GM19193 (cell line): ENCODE results near the gene IFNL2.

Experiments
- POLR2A ChIP-seq: IDR thresholded peaks from 4 replicates; pipeline ENCODE4 v1.6.1; 2011; ENCODE audit not compliant: insufficient read depth, insufficient read length; ENCODE audit errors: extremely low read depth

The IFNL2 gene

GRCh38 chr19:39248806-39249205 lies 19.4 kb upstream of the IFNL2 start, which contains the start of gene IFNL4:
IFNL4 (minus strand) TSS chr19:39248856.
- no peak for TF ChIP-seq POLR2A

- TF ChIP-seq POLR2A: no peak
Observed at GRCh38 chr19:39251081-39251480, 17.1 kb upstream of the IFNL2 start.

GRCh38 chr19:39251846-39252245 lies 16.4 kb upstream of the IFNL2 start:
- no peak for TF ChIP-seq POLR2A

- TF ChIP-seq POLR2A: no peak
Observed at GRCh38 chr19:39252458-39252857, 15.7 kb upstream of the IFNL2 start.

GRCh38 chr19:39253374-39254149 lies 14.6 kb upstream of the IFNL2 start:
- no peak for TF ChIP-seq POLR2A

GRCh38 chr19:39254531-39255345 lies 13.5 kb upstream of the IFNL2 start:
- no peak for TF ChIP-seq POLR2A

GRCh38 chr19:39257227-39257626 lies 11.0 kb upstream of the IFNL2 start:
- TF ChIP-seq POLR2A: no peak

GRCh38 chr19:39261704-39262103 lies 6.5 kb upstream of the IFNL2 start:
- no peak for TF ChIP-seq POLR2A

GRCh38 chr19:39262496-39262895 lies 5.7 kb upstream of the IFNL2 start:
- TF ChIP-seq POLR2A: no peak

GRCh38 chr19:39263912-39264305 lies 4.3 kb upstream of the IFNL2 start:
- no peak for TF ChIP-seq POLR2A

- no peak for TF ChIP-seq POLR2A
Observed at GRCh38 chr19:39264306-39265290, 3.6 kb upstream of the IFNL2 start.

GRCh38 chr19:39265321-39265916 lies 2.8 kb upstream of the IFNL2 start:
- TF ChIP-seq POLR2A: no peak

GRCh38 chr19:39270036-39270871 lies 2.1 kb downstream of the IFNL2 start:
- no peak for TF ChIP-seq POLR2A

- TF ChIP-seq POLR2A: no peak
Observed at GRCh38 chr19:39275578-39275977, 7.4 kb downstream of the IFNL2 start.

GRCh38 chr19:39276740-39277139 lies 8.5 kb downstream of the IFNL2 start:
- no peak for TF ChIP-seq POLR2A
